Medulla oblongata (tissue), 1 donor: Measurements from ENCODE around the gene UPK1B.
A peak's percentile ranks its signal among the peaks of the same experiment; 100 is the strongest.
"Not testable (repeated sequence)": the region's sequence is repeated elsewhere in the genome, so short reads cannot be mapped to it uniquely, and the experiment has no call there.

ENCODE experiments used
- DNase-seq: peaks from one replicate; pipeline ENCODE4 v3.0.0-alpha.2; 2015; ENCODE audit errors: extremely low spot score

Gene UPK1B

DNA sequence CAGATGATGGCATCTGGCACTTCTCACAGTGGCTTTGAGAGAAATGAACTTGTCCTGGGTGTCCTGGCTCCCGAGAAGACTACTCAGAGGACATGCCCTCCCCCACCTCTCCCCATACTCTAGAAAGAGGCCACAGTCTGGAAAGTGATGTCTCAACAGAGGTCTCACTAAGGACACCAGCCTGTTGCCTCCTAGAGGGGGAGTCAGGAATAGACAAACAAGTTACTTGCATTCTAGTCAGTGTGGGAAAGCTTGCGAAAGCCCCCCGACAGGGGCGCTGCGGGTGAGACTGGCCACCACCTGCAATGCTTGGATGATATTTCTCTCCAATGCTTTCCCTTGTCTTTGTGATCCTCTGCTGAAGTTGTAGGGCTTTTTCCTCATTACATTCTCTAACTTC, 50.1 kb downstream of the UPK1B start:
- DNase-seq = no peak

DNA sequence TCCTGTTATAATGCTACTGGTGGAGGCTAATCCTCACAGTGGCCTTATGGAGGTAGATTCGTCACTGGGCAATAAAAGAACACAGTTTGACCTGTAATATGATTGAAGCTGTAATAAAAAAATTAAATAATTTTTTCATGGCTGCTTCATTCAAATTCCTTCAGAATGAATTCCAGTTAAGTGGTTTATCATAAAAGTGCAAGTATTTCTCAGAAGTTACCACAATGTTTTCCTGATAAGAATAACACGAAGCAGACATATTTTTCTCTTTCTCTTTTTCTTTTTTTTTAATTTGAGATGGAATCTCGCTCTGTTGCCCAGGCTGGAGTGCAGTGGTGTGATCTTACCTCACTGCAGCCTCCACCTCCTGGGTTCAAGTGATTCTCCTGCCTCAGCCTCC, 51.7 kb downstream of the UPK1B start:
- no peak for DNase-seq

DNA sequence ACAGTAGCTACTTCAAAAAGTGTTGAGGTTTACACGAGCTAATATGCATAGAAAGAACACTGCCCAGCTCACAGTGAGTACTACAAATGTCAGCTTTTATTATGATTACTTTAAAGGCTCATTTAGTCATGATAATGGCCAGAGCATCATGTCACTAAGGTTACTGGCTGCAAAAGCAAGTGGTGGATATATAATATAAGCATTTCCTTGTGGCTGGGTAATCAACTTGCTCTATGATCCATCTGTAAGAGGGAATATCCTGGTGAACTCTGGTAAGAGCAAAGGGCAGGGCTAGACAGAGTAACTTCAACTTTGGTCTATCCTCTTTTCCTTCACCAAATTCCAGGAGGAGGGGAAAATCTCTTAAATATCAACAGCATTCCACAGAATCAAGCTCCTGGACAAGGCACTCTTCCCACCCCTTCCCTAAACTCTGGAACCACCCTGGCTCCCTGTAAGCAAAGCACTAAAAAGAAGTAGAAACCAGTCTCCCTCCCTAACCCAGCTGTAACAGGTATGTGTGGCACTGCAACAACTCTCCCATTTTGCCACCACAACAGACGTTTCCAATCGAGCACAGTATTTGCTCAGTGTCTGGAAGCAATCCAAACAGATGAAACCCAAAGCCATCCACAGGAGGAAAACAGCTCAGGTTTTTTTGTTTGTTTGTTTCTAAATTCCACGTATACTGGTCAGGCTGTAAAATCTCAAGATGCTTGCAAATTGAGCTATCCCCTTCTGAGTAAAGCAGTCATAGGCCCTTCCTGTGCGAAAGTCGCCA, 53.9 kb downstream of the UPK1B start:
- DNase-seq = no peak

DNA sequence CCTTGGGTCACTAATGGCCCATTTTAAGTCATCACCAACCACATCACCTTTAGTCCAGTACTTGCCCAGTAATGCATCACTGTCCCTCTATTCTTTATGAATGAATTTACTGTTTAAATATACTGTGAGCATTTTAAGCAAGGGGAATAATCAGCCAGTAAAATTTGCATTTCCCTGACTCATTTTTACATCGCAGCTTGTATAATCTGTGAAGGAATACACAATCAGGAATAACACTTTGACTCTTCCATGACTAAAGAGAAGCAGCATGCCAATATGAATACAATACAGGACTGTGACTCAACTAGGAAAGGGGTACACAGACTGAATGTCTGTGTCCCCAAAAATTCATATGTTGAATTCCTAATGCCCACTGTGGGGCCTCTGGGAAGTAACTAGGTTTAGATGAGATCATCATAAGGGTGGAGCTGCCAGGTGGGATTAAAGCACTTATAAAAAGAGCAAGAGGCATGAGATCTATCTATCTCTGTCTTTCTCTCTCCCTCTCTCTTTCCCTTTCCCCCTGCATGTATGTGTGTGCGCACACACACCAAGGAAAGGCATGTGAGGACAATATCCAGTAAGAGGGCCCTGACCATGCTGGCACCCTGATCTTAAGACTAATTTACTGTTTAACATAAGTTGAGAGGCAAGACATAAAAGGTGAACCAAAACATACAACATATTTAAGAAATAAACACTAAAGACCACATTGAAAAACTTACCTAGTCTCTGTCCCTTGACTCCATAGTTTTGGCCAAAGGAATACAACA, 55.2 kb downstream of the UPK1B start:
- DNase-seq = no peak

DNA sequence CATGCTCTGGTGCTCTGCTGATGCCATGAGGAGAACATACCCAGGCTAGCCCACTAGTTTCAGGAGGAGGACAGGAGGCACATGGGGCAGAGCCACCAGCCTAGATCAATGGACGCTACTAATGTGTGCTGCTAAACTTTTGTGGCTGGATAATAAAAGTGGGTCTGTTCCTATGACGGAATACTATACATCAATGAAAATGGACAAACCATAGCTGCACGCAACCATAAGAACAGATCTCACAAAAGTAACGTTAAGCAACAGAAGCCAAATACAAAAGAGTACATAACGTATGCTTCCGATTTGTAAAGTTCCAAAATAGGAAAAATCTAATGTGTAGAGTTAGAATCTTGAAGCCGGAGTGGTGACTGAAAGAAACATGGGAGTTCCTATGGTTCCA, 55.8 kb downstream of the UPK1B start:
- DNase-seq = no peak

DNA sequence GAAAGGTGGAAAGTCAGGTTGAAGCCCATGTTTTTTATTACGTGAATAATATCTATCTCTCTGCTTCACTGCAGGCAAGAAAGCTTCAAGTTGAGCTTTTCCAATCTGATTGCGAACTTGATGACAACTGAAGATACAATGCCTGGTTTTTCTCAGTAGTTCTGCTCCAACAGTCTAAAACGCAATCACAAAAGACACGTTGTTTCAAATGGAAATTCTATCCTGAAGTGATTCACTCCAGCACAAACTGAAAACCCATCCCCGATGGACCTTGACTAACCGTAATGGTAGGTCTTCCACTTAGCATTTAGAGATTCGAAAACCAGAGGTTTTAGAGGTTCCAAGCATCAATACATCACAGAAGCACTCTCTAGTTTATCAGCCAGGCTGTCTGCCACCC, 56.7 kb downstream of the UPK1B start:
- peak; percentile 49 for DNase-seq

DNA sequence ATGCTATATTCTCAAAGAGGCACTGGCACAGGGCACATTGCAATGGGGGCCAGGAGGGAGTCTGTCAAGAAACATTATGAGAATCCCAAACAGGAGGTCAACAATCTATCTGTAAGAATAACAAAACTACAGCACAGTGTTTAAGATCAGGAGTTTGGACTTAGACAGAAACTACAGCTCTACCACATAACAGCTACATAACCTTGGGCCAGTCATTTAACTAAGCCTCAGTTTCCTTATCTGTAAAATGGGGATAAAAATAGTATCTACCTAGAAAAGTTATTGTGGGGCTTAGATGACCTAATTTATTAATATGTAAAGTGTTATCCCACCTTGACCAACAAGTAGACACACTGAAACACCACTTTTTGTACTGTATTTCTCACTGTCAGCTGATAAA, 57.3 kb downstream of the UPK1B start:
- no peak for DNase-seq

DNA sequence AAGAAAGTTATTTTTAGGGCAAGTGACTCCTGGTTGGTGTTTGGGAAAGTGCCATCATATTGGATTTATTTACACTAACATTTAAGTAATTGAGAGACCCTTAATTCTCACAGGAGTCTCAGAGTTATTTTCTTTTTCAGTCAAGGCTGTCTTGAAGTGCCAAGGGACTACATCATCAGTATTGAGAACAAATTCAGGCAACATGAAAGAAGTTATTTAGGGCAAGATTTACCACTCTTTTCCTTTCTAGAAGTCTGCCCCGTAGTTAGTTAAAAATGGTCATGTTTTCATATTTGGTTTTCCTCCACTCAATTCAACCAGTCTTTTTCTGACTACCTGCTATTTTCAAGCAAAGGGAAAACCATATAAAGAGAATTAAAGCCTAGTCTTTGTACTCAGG, 61.2 kb downstream of the UPK1B start:
- DNase-seq = no peak

DNA sequence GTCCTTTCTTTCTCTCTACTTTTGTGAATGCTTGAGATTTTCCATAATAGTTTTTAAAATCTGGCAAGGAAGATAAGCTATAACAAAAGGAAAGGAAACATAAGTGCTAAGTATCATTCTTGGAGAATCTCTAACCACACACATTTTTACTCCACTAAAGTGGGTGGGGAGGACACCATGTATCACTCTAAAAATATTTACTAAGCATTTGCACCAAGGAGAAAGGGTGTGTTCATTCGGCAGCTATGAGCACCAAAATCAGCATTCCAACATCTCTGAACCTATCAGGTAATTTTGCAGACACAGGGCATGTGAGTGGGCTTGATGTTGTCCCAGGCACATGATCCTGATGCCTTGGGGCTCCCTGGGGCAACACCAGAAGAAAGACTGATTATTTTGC, 61.8 kb downstream of the UPK1B start:
- no peak for DNase-seq

DNA sequence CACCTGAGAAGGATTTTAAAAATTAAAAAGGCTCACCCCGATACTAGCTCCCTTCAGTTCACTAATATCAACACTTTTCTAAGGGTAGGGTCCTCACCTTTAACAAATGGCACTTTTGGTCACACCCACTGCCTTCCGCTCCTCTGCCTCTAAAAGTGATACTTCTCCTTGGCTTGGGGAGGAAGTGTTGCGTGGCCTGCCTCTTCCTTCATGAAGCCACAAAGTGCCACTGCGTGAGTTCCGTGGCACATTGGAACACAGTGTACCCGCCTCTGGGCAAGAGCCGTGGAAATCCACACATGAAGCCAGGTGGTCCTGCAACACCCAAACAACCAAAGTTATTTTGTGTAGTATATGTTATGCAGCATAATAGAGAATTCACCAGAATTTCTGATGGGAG, 63.4 kb downstream of the UPK1B start:
- no peak for DNase-seq

DNA sequence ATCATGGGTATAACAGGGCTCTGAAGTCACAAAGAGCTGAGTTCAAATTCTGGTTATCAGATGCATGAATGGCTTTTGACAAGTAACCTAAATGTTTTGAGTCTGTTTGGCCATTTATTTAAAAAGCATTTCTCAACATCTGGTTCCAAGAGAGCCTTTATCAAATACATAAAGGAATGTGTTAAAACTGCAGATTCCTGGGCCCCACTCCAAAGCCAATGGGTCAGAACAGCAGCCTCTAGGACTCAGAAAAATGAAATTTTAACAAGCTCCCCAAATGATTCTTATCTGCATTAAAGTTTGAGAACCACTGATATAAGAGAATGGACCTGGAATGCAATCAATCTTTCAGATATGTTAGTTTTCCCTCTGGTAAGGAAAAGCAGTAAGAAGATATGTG, 63.9 kb downstream of the UPK1B start:
- DNase-seq = no peak

DNA sequence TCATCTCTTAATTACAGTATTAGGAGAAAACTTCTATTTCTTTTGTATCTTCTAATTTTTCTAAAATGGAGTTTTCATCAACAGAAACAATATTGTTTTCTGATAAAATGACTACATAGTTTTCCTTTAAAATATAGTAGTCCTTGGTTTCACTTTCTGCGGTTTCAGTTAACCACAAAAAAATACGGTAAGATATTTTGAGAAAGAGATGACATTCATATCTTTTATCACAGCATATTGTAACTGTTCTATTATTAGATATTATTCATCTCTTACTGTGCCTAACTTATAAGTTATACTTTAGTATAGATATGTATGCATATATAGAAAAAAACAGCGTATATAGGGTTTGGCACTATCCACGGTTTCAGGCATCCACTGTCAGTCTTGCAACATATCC, 65.0 kb downstream of the UPK1B start:
- DNase-seq = no peak

DNA sequence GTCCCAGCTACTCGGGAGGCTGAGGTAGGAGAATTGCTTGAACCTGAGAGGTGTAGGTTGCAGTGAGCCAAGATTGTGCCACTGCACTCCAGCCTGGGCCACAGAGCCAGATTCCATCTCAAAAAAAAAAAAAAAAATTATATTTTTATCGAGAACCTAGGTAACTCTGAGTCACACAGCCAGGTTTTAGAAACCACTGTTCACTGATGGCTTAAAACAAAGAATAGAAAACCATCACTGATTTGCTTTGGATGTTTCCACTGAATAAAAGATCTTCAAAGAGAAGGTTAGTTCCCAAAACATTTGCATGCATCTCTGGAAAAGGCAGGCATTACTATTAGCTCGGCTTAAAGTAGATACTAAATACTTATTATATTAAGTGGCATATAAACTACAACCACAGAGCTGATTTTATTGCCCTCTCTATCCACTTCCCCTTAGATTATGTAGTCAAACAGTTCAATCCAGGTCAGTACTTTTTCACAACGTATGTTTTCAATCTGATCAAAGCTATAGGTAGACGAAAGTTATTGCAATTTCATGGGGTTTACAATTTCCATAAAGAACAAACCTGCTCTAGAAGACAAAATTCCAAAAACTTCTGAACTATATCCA, 65.9 kb downstream of the UPK1B start:
- DNase-seq = no peak

DNA sequence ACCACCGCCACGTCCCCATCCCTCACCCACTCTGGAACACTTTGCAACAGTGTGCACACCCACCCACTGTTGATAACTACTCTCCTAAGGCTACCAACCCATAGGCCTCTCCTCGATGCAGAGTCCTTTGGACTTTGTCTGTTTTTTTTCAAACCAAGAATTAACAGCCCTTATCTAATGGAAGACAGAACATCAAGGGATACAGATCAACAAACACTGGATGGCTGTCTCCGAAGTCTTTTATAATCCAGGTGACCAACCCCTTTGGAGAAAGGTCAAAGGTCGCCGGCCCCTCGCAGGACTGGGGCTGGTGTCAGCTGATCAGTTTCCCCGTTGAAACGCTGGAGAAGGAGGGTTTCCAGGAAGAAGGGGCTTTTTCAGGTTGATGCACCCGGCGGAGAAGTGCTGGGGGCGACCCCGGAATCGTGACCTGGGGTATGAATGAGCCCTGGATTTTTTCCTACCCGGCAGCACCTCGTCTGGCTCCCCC, 66.7 kb downstream of the UPK1B start:
- DNase-seq = peak; percentile 56

DNA sequence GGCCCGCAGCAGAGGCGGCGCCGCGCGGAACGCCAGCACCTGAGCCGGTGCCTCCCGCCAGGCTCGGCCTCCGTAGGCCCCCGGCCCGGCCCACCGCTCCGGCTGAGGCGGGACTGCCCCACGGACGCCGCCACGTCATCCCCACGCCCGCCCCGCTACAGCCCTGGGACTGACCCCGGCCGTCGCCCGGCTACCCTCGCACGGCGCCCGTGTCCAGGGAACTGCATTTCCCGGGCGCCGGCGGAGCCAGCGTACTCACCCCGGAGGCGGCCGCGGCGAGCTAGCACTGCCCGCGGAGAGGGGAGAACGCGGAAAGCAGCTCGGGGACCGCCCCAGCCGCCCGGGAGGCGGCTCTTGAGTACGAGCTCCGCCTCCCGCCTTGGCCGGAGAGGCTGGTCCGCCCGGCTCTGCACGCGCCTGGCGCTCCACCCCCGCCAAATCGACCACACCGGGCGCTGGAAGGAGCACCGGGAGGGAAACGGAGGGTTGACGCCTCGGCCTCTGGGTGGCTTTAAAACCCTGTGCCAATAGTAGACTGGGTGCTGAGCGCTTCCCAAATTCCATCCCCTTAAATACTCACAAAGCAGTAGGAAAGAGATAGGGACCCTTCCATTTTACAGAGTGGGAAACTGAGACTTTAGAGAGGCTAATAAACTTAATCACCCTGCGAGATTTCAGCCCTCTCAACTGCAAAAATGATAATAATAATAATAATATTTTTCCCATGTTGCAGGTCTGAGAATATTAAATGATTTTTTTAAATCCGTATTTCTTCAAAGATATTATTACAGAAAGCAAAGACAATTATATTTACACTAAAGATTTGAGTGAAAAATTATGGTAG, 67.4 kb downstream of the UPK1B start, which contains the start of gene B4GALT4:
B4GALT4 (minus strand) TSS at position 288 of the 844 bp plus-strand sequence. CDS start 10,779 bp downstream, outside the sequence.
- DNase-seq = peak; percentile 88

DNA sequence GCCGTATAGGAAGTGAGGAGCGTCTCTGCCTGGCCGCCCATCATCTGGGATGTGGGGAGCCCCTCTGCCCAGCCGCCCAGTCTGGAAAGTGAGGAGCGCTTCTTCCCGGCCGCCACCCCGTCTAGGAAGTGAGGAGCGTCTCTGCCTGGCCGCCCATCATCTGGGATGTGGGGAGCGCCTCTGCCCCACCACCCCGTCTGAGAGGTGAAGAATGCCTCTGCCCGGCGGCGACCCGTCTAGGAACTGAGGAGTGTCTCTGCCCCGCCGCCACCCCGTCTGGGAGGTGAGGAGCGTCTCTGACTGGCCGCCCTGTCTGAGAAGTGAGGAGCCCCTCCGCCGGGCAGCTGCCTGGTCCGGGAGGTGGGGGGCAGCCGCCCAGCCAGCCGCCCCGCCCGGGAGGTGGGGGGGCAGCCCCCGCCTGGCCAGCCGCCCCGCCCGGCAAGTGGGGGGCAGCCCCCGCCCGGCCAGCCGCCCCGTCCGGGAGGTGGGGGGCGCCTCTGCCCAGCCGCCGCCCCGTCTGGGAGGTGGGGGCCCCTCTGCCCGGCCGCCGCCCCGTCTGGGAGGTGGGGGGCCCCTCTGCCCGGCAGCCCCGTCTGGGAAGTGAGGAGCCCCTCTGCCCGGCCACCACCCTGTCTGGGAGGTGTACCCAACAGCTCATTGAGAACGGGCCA, 69.1 kb downstream of the UPK1B start:
- DNase-seq = not testable (repeated sequence)

DNA sequence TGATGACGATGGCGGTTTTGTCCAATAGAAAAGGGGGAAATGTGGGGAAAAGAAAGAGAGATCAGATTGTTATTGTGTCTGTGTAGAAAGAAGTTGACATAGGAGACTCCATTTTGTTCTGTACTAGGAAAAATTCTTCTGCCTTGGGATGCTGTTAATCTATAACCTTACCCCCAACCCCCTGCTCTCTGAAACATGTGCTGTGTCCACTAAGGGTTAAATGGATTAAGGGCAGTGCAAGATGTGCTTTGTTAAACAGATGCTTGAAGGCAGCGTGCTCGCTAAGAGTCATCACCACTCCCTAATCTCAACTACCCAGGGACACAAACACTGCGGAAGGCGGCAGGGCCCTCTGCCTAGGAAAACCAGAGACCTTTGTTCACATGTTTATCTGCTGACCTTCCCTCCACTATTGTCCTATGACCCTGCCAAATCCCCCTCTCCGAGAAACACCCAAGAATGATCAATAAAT, 69.7 kb downstream of the UPK1B start:
- DNase-seq = not testable (repeated sequence)

DNA sequence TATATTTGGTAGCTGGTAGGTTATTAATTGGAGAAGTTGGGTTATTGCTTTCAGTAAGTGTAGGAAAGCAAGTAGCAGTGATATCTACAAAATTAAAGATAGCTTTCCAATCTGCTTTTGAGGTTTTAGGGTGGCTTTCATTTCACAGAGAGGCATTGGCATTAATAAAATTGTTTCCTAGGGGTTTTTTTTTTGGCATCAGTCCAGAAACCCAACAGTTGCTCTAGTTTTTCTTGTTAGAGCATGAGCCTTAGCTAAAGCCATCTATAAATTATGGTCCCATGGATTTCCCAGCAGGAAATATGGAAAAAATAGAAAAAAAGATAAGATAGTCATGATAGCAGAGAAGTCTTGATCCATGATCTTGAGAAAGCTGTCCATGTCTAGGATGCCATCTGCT, 70.3 kb downstream of the UPK1B start:
- DNase-seq = no peak

DNA sequence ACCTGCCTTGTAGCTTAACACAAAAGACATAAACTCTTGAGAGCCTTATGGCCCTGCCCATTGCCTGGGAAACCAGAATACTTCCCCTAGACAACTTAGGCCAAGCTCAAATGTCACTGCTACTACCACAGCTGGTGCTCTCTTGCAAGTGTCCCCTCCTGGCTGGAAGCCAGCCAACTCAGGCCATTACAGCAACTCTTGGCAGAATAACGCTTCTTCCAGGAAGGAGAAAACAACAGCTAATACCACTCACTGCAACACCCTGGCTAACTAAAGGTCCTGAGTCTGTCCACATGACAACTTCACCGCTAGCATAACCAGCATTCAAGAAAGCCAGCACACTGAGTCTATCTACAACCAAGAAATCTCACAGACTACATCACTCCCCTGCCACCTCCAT, 72.4 kb downstream of the UPK1B start:
- DNase-seq = no peak
